Psoas muscle (tissue), 8 donors: ENCODE measurements around the gene RUBCN. TPM values are rescaled to one million over a fixed set of nuclear protein-coding genes. Genes with fewer than 3 reads are reported as not detected.

Source experiments
- ATAC-seq, 4 donors: fragments of 200-7000 bp; cut with Tn5 transposase; one replicate each; pipeline ENCODE4 v1.9.1; 2020; ENCODE audit warnings: moderate library complexity in 3 of 4, mild to moderate bottlenecking in 2 of 4
- DNase-seq, 2 donors: peaks; one replicate each; pipeline ENCODE4 v3.0.0-alpha.2; 2020
- H3K27ac ChIP-seq: fragments of 200-600 bp; one replicate; pipeline ENCODE4 v1.8.0; 2022
- H3K27me3 ChIP-seq, 3 donors: fragments of 200-600 bp in 1 of 3; one replicate each; pipeline versions ENCODE4 v1.6.1 to v1.8.0; 2013 to 2022; ENCODE audit warnings: low read length in 2 of 3, mild to moderate bottlenecking in 2 of 3, moderate library complexity in 1 of 3; ENCODE audit not compliant: insufficient read depth in 3 of 3
- H3K36me3 ChIP-seq, 2 donors: fragments of 200-600 bp in 1 of 2; one replicate each; pipeline versions ENCODE4 v1.6.1 to v1.8.0; 2013 to 2022; ENCODE audit warnings: low read depth in 1 of 2, mild to moderate bottlenecking in 1 of 2, moderate library complexity in 1 of 2; ENCODE audit not compliant: insufficient read depth in 1 of 2
- H3K4me1 ChIP-seq: fragments of 200-600 bp; one replicate; pipeline ENCODE4 v1.8.0; 2022
- H3K4me3 ChIP-seq: fragments of 200-600 bp; one replicate; pipeline ENCODE4 v1.8.0; 2022; ENCODE audit warnings: mild to moderate bottlenecking
- H3K9me3 ChIP-seq: fragments of 200-600 bp; one replicate; pipeline ENCODE4 v1.8.0; 2022
- CTCF ChIP-seq: fragments of 200-600 bp; IDR thresholded peaks from one replicate; pipeline ENCODE4 v1.8.0; 2022; ENCODE audit warnings: antibody characterized with exemption
- WGBS, 3 donors: extraction: QIAGEN DNeasy Blood & Tissue Kit; methylation state at CpG; one replicate each; pipeline versions ENCODE4 v1.1.6 to v1.1.7; 2013; 5-methylcytosine and 5-hydroxymethylcytosine counted together
- intact Hi-C, 2 donors: fragments of 100-400 bp; cut with DNase I; formaldehyde crosslinking; loops; one replicate each; pipeline versions ENCODE4 v1.11.0 to v1.14.2; 2022
- polyA plus RNA-seq, 3 donors: library from polyadenylated mRNA; stranded (reverse); fragments of 200-250 nt; gene quantifications; one replicate each; pipeline ENCODE4 v1.2.3, GENCODE V29; 2013
- total RNA-seq, 4 donors: library from RNA; stranded (reverse); fragmentation: NEBNext Ultra II Directional in 2 of 4; extraction: Animal tissue kit (Norgen Biotek cat#: 25700) in 2 of 4; gene quantifications; one replicate each; pipeline versions ENCODE4 v1.2.1 to v1.2.4, GENCODE V29; 2021 to 2023
- donor health status: healthy with polysubstance abuse.
- donor health status: DM: no; HTN: no; CAD: no; lungs with moderate emphysema.
- donor health status: Bipolar disorder and iron deficiency.
- donor health status: healthy.
- donor health status: DM: yes; HTN: yes; CAD: no.
- donor health status: DM: no; HTN: no; CAD: no.
- donor health status: DM: no; HTN: no; CAD: no.
- donor health status: DM: yes; HTN: yes; CAD: no.

Gene RUBCN
- total and polyA plus RNA-seq, 7 donors = 5.0 to 29.1 (median 21.9) TPM

GRCh38 chr3:197680955-197681521, 55.7 kb downstream of the RUBCN start:
- Histone ChIP-seq H3K36me3 (peaks cover 0 to 69% of the 10 kb centered on the region in 2 donors), H3K9me3 (no peaks in the 10 kb centered on the region), H3K4me1 (no peaks in the 10 kb centered on the region), H3K27ac (no peak overlapping the region), H3K4me3 (no peak overlapping the region), H3K27me3 (no peaks in the 10 kb centered on the region)
- ATAC-seq (no peak), DNase-seq (no peak)
- 84 to 87% (median 85%) methylated on average over 12 of the region's 12 CpGs for WGBS, 3 donors
- TF ChIP-seq CTCF = no peak
- intact Hi-C loops = no loop called here

GRCh38 chr3:197675951-197676350, 60.8 kb downstream of the RUBCN start:
- Histone ChIP-seq H3K36me3 (peaks cover 8 to 72% of the 10 kb centered on the region in 2 donors), H3K4me3 (no peak overlapping the region)

GRCh38 chr3:197675563-197675860, 61.2 kb downstream of the RUBCN start:
- TF ChIP-seq CTCF = no peak
- DNase-seq = no peak
- Histone ChIP-seq H3K36me3 (peaks cover 8 to 72% of the 10 kb centered on the region in 2 donors), H3K27me3 (no peaks in the 10 kb centered on the region), H3K4me3 (no peak overlapping the region), H3K4me1 (no peaks in the 10 kb centered on the region), H3K9me3 (no peaks in the 10 kb centered on the region), H3K27ac (no peak overlapping the region)
- 88 to 92% (median 92%) methylated on average over 9 of the region's 9 CpGs for WGBS, 3 donors
- no peak for ATAC-seq
- intact Hi-C loops = no loop called here

More at GRCh38 chr3:197675951-197676350, 60.8 kb downstream of the RUBCN start:
- H3K27me3 ChIP-seq = no peaks in the 10 kb centered on the region
- intact Hi-C loops = no loop called here
- TF ChIP-seq CTCF = no peak
- no peak overlapping the region for H3K27ac ChIP-seq
- DNase-seq (no peak), ATAC-seq (no peak)
- WGBS, 3 donors = 90 to 91% (median 90%) methylated on average over 11 of the region's 11 CpGs
- no peaks in the 10 kb centered on the region for H3K4me1 ChIP-seq
- no peaks in the 10 kb centered on the region for H3K9me3 ChIP-seq

GRCh38 chr3:197674741-197675562, 61.8 kb downstream of the RUBCN start:
- H3K4me3 ChIP-seq = no peak overlapping the region
- no peaks in the 10 kb centered on the region for H3K27me3 ChIP-seq
- H3K27ac ChIP-seq = no peak overlapping the region
- intact Hi-C loops = no loop called here
- no peaks in the 10 kb centered on the region for H3K4me1 ChIP-seq
- no peaks in the 10 kb centered on the region for H3K9me3 ChIP-seq
- H3K36me3 ChIP-seq = peaks cover 8 to 69% of the 10 kb centered on the region in 2 donors
- WGBS, 3 donors = 89 to 93% (median 89%) methylated on average over 29 of the region's 29 CpGs
- no peak for ATAC-seq
- DNase-seq = no peak
- TF ChIP-seq CTCF = no peak
